Measurements from ENCODE around the gene TMEM72.

The TMEM72 gene

DNA sequence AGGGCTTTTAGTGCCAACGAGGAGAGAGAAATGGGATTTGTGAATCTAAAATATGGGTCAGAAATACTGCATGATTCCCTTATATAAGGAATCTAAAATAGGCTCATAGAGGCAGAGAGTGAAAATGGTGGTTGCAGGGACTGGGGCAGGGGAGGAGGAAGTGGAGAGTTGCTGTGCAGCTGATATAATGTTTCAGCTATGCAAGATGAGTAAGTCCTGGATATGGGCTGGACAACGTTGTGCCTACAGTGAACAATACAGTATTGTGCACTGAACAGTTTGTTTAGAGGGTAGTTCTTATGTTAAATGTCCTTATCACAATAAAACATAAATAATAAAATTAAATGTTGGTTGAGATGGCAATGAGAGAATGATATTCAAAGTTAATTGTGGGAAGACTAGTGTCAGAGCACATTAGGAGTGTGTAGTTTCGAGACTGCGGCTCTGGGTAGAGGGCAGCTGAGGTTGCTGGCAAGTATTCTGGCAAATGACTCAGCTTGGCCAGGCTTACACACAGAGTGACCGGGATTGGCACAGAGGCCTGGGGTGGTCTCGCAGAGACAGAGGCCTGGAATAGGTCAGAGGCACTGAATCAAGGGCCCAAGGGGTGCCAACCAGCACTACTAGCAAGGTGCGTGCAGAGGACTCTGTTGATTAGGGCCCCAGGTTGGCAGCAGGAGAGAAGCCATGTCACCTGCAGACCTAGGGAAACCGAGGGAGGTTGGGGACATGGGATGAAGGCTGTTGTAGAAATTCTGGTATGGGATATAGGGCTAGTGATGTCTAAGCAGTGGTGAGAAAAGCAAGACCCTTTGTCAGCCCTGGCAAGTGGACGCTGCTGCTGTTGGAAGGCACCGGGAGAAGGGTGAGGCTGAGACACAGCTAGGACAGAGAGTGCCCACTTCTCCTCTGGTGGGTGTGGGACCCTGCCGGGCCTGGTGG is 70.3 kb downstream of the TMEM72 start:
- no peak for DNase-seq

DNA sequence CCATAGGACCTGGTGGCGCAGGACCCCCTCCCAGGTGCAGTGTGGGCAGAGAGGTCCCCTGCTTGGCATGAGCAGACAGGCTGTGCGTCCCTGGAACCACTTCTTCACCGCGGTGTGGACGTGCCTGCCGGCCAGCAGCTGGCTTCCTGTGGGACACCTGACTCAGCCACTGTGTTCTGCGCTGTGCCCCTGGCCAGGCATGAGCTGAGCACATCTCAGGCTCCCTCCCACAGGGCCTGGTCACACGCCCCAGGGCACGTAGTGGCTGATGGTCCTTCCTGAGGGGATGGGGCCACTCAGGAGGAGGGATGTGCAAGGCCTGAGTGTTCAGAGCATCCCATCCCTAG is 71.0 kb downstream of the TMEM72 start:
- no peak for DNase-seq

DNA sequence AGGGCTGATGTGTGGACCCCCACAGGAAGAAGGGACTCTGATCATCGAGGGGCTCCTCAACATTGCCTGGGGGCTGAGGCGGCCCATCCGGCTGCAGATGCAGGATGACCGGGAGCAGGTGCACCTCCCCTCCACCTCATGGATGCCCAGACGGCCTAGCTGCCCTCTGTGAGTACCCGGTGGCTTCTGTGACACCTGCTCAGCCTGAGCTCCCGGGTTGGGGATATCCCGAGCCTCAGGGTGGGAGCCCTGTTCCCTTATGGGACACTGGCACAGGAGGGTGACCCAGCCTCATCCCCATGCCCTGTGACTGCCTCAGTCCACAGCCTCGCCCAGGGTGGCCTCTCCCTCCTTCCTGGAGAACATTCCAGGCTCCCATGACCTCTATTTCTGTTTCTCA is 71.4 kb downstream of the TMEM72 start:
- no peak for DNase-seq

DNA sequence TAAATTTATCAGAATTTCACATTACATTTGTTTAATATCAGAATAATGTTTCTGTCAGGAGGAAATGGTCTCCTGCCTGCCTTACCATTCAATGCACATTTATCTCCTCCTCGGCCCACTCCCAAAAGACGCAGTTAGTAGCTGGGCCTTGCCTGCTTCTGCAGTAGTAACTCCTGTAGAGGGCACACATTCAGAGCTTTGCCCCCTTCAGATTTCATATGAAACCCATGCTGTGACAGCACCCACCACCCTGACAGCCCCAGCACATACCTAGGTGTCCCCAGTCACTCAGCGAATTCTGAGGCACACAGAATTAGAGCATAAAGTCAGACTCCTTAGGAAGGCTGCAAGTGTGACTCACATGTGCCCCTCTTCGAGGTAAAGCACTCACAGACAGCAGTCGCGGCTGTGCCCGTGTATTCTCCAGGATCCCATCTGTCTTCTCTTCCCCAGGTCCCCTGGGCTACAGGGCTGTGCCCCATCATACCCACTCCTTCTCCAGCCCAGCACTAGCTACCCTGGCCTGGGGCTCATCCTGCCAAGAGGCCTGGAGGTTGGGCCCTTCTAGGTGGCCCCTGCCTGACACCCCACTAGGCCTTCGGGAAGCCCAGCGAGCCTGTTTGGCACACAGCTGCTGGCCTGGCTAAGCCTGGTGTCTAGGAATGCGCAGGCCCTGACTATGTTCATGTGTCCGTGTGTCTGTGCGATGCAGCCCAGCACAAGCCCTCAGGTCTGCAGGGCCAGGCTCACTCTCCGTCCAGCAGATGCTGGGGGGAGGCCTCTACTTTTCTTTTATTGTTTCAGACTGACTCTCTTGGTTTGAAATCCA is 72.1 kb downstream of the TMEM72 start:
- DNase-seq: no peak

DNA sequence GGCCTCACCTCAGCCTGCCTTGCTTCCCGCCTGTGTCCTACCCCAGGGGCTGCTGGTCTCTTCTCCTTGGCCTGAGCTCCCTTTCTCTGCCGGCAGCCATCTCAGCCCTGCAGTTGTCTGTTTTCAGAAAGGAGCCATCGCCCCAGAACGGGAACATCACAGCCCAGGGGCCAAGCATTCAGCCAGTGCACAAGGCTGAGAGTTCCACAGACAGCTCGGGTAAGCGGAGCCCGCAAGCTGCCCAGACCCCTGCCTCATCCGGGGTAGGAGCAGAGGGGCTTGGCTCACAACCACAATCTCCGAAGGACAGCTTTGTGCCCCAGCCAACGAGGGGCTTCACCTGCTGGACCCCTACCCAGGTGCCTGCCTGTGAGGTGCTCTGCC is 72.8 kb downstream of the TMEM72 start:
- no peak for DNase-seq

DNA sequence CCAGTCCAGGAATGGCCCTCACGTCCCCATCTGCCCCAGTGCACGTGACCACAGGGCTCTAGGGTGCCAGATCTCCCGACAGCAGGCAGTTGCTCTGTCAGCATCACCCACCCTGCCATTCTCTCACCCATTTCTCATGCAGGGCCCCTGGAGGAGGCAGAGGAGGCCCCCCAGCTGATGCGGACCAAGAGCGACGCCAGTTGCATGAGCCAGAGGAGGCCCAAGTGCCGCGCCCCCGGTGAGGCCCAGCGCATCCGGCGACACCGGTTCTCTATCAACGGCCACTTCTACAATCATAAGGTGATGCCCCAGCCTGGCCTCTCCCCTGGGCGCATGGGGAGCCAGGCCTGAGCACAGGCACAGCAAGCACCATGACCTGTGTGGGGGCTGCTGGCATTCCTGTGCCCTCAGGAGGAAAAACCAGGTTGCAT is 73.5 kb downstream of the TMEM72 start:
- DNase-seq: no peak

DNA sequence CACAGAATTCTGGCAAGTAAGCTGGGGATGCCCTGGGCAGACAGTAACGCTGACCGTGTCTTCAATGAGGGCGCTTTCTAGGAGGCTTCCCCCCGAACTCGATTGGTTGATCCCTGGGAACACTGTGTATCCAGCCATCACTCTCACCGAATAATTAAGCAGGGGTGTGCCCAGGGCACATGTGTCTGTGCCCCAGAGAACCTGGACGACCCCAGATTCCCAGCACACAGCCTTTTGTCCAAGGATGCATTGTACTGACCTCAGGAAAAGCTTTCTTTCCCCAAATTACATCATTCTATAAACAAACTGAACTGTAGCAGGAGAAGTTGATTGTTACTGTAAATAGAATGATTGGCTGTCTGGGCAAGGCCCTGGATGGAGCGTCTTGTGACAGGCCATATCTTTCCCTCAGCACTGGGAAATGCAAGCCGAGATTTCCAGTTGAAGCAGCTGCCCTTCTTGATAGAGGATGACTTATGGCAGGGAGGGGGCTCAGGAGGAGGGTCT is 74.1 kb downstream of the TMEM72 start:
- DNase-seq: no peak

GRCh38 chr10:44986179-44986578 is 75.0 kb downstream of the TMEM72 start:
- no peak for DNase-seq
